GM10847 (cell line): ENCODE measurements around the gene ZNF57.

ENCODE experiments used
- POLR2A ChIP-seq: IDR thresholded peaks from 2 replicates; pipeline ENCODE4 v1.6.1; 2011; ENCODE audit not compliant: insufficient read length; ENCODE audit errors: extremely low read depth

ZNF57 gene

DNA sequence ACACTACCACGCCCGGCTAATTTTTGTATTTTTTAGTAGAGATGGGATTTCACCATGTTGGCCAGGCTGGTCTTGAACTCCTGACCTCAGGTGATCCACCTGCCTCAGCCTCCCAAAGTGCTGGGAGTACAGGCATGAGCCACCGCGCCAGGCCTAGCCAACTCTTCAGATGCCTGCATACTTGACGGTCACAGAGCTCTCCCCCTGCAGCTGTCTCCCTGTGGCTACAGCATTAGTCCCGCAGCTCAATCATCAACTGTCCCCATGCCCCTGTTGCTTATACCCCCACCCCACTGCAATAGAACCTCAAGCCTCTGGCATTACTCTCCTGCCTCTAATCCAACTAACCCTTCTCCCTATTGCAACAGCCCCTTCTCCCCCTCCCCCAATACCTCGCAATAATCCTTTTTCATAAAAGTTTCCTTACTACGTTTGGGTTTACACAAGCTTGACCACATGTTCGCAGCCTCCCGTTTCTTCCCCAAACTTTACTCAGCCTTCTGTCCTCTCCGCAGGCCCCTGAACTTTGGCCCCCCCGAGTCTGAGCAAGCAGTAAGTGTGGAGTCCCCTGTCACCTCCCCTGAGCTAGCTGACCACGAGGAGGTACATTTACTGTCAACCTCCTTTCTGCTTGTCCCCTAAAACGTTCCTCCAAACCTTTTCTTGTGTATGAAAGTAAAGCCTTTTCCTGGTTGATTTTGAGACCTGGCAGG is 42.4 kb downstream of the ZNF57 start:
- TF ChIP-seq POLR2A = no peak

DNA sequence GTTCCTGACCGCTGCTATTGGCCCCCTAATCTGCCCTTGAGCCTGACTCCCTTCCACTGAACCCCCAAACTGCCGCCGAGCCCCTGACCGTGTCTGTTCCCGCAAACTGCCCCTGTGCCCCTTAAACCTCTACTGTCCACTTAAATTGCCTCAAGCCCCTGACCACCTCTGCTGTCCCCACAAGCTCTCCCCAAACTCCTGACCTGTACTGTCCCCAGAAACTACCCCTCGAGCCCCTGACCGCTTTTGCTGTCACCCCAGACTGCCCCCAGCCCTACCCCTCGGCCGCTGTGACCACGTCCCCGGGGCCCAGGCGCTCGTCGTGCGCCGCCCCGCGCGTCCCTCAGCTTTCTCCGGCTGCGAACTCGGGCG is 43.7 kb downstream of the ZNF57 start:
- no peak for TF ChIP-seq POLR2A

DNA sequence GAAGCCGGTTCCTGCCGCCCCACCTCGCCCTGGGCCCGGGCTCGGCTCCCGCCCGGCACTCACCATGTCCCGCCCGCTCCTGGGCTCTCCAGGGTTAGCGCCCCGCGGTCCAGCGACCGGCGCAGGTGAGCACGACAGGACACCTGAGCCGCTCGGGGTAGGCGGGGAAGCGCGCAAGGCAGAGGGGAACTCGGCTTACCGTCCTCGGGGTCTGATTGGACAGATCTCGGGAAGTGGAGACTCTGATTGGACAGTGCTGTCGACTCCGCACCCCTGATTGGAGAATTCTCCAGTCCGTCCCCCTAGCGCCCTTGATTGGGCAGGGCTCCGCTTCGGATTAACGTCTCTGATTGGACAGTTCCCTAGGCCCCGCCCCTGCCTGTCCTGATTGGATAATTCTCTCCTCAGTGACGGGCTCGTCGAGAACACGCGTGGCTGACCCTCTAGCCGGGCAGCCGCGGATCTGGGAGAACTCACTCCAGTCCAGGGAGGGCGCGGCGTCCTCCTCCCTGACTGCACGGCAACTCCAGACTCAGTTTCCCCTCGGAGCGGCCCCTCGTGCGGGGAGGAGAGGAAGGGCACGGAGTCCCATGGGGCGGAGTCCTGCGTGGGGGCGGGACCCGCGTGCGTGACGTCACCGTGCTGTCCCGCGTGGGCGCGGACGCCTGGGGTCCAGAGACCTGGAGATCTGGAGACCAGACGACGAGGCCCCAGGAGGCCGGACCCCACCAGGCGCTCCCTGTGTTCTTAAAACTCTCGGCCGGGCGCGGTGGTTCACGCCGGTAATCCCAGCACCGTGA is 44.2 kb downstream of the ZNF57 start, which contains the start of gene ZNF77:
ZNF77 (minus strand) TSS at position 197 of the 800 bp plus-strand sequence; CDS start at position 66, 131 bp downstream.
- TF ChIP-seq POLR2A = peak; percentile 44

DNA sequence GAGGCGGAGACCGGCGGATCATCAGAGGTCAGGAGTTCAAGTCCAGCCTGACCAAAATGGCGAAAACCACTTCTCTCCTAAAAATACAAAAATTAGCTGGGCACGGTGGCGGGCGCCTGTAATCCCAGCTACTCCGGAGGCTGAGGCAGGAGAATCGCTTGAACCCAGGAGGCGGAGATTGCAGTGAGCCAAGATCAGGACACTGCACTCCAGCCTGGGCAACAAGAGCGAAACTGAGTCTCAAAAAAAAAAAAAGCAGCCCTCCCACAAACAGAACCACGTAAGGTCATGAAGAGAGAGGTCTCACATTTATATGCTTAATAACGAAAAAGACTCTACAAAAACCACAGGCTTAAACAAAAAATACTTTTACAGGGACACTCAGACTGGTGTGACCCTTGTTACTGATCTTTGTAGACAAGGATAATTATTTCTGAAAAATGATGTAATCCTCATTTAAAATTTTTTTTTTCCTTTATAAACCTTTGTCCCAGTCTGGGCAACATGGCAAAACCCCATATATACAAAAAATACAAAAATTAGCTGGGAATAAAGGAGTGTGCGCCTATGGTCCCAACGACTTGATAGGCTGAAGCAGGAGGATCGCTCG is 45.0 kb downstream of the ZNF57 start:
- no peak for TF ChIP-seq POLR2A

DNA sequence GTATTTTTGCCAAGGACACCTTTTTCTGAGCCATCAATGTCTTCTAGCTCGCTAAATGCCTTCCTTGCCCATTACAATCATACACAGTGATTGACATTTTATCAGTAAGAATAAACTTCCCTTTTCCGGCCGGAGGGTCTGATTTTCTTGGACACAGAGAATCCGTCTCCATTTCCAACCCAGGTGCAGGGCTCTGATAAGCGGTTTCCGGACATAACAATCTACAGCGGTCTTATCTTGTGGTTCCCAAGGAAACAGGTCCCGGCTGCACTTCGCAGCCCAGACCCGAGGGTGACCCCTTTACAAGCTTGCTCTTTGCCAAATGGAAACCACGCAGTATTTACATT is 49.2 kb downstream of the ZNF57 start:
- TF ChIP-seq POLR2A = no peak

DNA sequence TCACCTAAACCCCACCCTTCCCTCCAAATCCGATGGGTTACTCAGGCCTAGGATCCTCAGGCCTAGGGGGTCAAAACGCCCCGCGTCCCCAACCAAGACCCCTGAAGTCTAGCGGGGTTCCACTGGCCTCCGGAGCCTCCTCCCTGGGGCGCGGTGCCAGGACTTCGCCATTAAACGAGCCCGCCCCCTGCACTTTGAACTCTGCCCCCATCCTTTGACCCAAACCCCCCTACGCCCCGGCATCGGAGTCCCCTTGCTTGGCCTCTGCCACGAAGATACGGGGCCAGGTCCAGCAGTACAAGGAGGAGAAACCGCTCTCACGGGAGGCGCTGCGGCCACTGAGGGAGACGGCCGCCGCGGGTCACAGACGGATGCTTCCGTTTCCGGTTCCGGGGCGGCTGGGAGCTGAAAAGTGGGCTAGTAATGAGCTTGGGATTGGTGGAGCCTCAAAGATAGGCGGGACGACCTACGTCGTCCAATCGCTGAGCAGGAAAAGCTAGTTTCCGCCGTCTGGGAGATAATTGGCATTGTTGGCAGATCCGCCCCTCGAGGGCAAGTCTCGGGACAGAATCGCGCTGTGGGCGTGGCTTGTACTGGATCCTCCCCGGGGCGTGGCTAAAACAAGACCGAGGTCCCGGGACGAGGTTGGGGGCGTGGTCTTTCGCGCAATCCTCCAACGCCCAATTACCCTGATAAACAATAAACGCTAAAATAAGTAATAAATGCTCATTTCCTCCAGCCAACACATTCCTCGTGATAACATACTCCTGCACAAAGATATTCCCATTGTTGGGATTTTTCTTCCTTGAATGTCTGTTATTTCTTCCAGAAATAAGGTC is 49.8 kb downstream of the ZNF57 start:
- TF ChIP-seq POLR2A = peak; percentile 95

DNA sequence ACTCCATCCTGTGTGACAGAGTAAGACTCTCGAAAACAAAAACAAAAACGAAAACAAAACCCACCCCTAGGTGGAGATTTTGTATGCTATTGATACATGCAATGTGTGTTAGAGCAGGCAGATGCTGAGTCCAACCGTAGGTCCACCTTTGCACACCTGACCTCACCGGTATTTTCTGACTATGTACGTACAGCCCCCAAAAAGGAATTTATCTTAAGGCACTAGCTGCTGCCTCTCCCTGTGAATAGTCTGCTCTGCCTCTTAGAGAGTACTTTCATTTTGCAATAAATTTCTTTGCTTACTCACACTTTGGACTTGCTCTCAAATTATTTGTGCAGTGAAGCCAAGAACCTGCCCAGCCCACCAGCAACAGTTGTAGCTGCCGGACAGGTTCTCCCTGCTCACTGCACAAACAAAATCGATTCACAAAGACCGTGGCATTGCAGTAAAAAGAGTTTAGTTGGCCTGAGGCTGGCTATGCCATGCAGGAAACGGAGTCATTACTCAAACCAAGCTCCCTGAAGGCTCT is 52.3 kb downstream of the ZNF57 start:
- TF ChIP-seq POLR2A = no peak

DNA sequence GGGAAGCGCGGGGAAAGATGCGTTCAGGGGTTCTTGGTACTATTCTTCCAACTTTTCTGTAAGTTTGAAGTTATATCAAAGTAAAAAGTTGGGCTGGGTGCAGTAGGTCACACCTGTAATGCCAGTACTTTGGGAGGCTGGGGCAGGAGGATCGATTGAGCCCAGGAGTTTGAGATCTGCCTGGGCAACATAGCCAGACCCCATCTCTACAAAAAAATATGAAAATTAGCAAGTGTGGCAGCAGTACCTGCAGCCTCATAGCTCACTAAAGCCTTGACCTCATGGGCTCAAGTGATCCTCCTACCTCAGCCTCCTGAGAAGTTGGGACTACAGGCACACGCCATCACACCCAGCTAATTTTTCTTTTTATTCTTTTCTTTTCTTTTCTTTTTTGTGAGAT is 56.4 kb downstream of the ZNF57 start:
- TF ChIP-seq POLR2A = no peak

DNA sequence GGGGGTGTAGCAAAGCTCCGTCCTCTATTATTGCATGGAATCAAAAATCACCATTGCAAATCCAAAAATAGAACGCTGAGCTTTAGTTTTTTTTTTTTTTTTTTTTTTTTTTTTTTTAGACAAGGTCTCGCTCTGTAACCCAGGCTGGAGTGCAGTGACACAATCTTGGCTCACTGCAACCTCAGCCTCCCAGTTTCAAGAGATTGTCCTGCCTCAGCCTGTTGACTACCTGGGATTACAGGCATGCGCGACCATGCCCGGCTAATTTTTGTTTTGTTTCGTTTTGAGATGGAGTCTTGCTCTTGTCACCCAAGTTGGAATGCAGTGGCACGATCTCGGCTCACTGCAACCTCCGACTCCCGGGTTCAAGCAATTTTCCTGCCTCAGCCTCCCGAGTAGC is 59.4 kb downstream of the ZNF57 start:
- TF ChIP-seq POLR2A = no peak

DNA sequence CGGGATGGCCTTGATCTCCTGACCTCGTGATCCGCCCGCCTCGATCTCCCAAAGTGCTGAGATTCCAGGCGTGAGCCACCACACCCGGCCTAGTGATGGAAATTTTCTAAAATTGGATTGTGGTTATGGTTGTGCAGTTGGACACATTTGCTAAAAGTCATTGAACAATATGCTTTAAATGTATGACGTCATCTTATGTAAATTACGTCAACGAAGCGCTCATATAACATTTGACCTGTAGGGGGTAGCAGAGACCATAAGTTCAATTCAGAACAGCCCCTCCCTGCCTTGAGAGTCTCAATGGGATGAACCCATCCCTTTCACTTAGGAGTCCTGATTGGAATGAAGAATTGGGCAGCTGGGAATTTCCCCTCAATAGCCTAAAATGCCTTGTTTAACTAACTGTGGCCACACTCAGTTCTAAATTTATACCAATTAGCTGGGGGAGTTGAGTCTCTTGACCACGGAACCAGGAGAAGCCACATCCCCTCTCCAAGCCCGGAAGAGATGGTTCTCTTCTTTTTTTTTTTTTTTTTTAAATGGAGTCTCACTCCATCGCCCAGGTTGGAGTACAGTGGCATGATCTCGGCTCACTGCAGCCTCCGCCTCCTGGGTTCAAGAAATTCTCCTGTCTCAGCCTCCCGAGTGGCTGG is 61.4 kb downstream of the ZNF57 start:
- TF ChIP-seq POLR2A = no peak

DNA sequence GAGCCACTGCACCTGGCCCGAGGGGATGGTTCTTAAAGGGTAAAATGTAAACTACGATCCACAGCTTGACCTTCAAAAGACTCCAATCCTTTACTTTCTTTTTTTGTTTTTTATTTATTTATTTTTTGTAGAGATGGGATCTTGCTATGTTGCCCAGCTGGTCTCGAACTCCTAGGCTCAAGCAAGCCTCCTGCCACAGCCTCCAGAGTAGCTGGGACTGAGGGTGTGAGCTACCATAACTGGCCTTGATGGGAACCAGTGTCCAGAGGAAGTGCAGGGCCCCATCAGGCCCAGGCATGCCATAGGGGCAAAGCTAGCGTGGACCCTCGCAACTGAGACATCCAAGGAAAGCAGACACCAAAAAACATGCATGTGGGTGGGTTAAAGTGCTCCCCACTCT is 62.4 kb downstream of the ZNF57 start:
- TF ChIP-seq POLR2A = no peak

DNA sequence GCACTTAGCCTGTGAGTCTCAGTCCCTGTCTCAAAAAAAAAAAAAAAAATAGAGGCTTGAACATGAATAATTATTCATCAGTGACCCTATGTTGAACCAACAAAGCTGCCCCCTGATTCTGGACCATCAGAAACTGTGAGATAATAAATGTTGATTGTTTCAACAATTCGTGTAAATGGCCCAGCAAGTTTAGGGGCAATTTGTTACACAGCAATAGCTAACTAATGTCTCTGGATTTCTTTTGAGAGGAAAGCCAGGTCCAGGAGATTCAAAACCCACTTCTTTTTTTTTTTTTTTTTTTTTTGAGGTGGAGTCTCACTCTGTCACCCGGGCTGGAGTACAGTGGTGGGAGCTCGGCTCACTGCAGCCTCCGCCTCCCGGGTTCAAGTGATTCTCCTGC is 64.1 kb downstream of the ZNF57 start:
- no peak for TF ChIP-seq POLR2A

DNA sequence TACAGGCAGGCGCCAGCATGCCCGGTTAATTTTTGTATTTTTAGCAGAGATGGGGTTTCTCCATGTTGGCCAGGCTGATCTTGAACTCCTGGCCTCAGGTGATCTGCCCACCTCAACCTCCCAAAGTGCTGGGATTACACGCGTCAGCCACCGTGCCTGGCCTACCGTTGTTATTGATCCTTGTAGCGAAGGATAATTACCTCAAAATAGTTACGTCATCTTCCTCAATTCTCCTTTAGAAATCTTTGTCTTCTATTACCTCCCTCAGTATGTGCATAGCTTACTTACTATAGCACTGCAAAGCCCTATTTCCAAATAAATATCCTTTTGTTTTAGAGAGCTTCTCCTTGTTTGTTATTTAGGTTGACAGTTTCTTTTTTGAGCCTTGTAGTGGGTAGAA is 67.2 kb downstream of the ZNF57 start:
- TF ChIP-seq POLR2A = no peak
